Measurements from ENCODE around the gene SPDYE6. TPM values are rescaled to one million over a fixed set of nuclear protein-coding genes. Genes with fewer than 3 reads are reported as not detected.

SPDYE6 gene
- total RNA-seq, 1 experiment from 2014 or later = not detected

- no peak for TF ChIP-seq EZH2 (IDR thresholded peaks at IDR 0.05; ENCODE audit: borderline replicate concordance, low read depth, low read length, poor library complexity, severe bottlenecking)
- TF ChIP-seq CTCF (conservative IDR thresholded peaks at IDR 0.05; ENCODE audit: low read depth, low read length) = no peak
- POLR2A ChIA-PET (ENCODE audit: low non-redundant PET) = no interaction called here
- Histone ChIP-seq H3K9me3 (ENCODE audit: low read depth, low read length, poor library complexity, severe bottlenecking) (no peaks in the 10 kb centered on the region), H3K27me3 (replicated peaks; ENCODE audit: insufficient read depth, low read depth, low read length, poor library complexity) (no peaks in the 10 kb centered on the region), H3K4me1 (ENCODE audit: insufficient read depth, low read length, poor library complexity, severe bottlenecking) (no peaks in the 10 kb centered on the region), H3K36me3 (ENCODE audit: insufficient read depth, low read length, poor library complexity, severe bottlenecking) (no peaks in the 10 kb centered on the region), H3K27ac (ENCODE audit: low read depth, low read length, poor library complexity, severe bottlenecking) (no peak overlapping the region), H3K4me3 (ENCODE audit: low read depth, low read length, poor library complexity, severe bottlenecking) (no peak overlapping the region)
- BruUV-seq (replicated peaks) = no TSS peak
- no peak for DNase-seq (ENCODE audit: low spot score)
- CTCF ChIA-PET = interaction anchor here (0.6 kb wide), 1 partner anchor 83 kb away, joined by 3 read pairs; no protein-coding TSS in a partner anchor
- intact Hi-C loops (cut with micrococcal nuclease; ENCODE audit: unreplicated experiment) = no loop called here
Measured at GRCh38 chr7:102306916-102307677, 49.1 kb downstream of the SPDYE6 start.

GRCh38 chr7:102305414-102306268 is 50.6 kb downstream of the SPDYE6 start:
- Histone ChIP-seq H3K27ac (ENCODE audit: low read depth, low read length, poor library complexity, severe bottlenecking) (no peak overlapping the region), H3K4me3 (ENCODE audit: low read depth, low read length, poor library complexity, severe bottlenecking) (no peak overlapping the region), H3K9me3 (ENCODE audit: low read depth, low read length, poor library complexity, severe bottlenecking) (no peaks in the 10 kb centered on the region), H3K27me3 (replicated peaks; ENCODE audit: insufficient read depth, low read depth, low read length, poor library complexity) (no peaks in the 10 kb centered on the region), H3K36me3 (ENCODE audit: insufficient read depth, low read length, poor library complexity, severe bottlenecking) (no peaks in the 10 kb centered on the region), H3K4me1 (ENCODE audit: insufficient read depth, low read length, poor library complexity, severe bottlenecking) (no peaks in the 10 kb centered on the region)
- DNase-seq (ENCODE audit: low spot score) = no peak
- POLR2A ChIA-PET (ENCODE audit: low non-redundant PET) = no interaction called here
- BruUV-seq (replicated peaks) = no TSS peak
- CTCF ChIA-PET = no interaction called here
- intact Hi-C loops (cut with micrococcal nuclease; ENCODE audit: unreplicated experiment) = no loop called here
- TF ChIP-seq CTCF (conservative IDR thresholded peaks at IDR 0.05; ENCODE audit: low read depth, low read length) (no peak), EZH2 (IDR thresholded peaks at IDR 0.05; ENCODE audit: borderline replicate concordance, low read depth, low read length, poor library complexity, severe bottlenecking) (no peak)

GRCh38 chr7:102304668-102305067 is 51.6 kb downstream of the SPDYE6 start:
- Histone ChIP-seq H3K9me3 (ENCODE audit: low read depth, low read length, poor library complexity, severe bottlenecking) (no peaks in the 10 kb centered on the region), H3K27ac (ENCODE audit: low read depth, low read length, poor library complexity, severe bottlenecking) (no peak overlapping the region), H3K36me3 (ENCODE audit: insufficient read depth, low read length, poor library complexity, severe bottlenecking) (no peaks in the 10 kb centered on the region), H3K4me3 (ENCODE audit: low read depth, low read length, poor library complexity, severe bottlenecking) (no peak overlapping the region), H3K4me1 (ENCODE audit: insufficient read depth, low read length, poor library complexity, severe bottlenecking) (no peaks in the 10 kb centered on the region), H3K27me3 (replicated peaks; ENCODE audit: insufficient read depth, low read depth, low read length, poor library complexity) (no peaks in the 10 kb centered on the region)
- intact Hi-C loops (cut with micrococcal nuclease; ENCODE audit: unreplicated experiment) = no loop called here
- BruUV-seq (replicated peaks) = no TSS peak
- no peak for DNase-seq (ENCODE audit: low spot score)
- TF ChIP-seq EZH2 (IDR thresholded peaks at IDR 0.05; ENCODE audit: borderline replicate concordance, low read depth, low read length, poor library complexity, severe bottlenecking) (no peak), CTCF (conservative IDR thresholded peaks at IDR 0.05; ENCODE audit: low read depth, low read length) (no peak)
- ChIA-PET CTCF (no interaction called here), POLR2A (ENCODE audit: low non-redundant PET) (no interaction called here)

Measured in A673 (cell line).